ENCODE results near the gene LGALS9C. TPM values are rescaled to one million over a fixed set of nuclear protein-coding genes. Genes with fewer than 3 reads are reported as not detected.
"Not testable (repeated sequence)": the region's sequence is repeated elsewhere in the genome, so short reads cannot be mapped to it uniquely, and the experiment has no call there.

The LGALS9C gene
- total RNA-seq, result not detected
- under 1 TPM in 1 of 8 donors, not detected in 7; 0.26 TPM for polyA plus RNA-seq (ENCODE audit: insufficient read depth in 1 of 8, insufficient read length in 8 of 8, low replicate concordance in 1 of 8)
- long read RNA-seq, donor 1, result 0 reads
- long read RNA-seq, donor 2, result 0 reads
- long read RNA-seq, donor 3, result 0 reads
- long read RNA-seq, donor 4, result 0 reads
- long read RNA-seq, donor 5, result 0 reads
- long read RNA-seq, donor 6, result 0 reads
- long read RNA-seq, donor 7, result 0 reads
- long read RNA-seq, donor 8, result 0 reads
- long read RNA-seq, donor 9, result 0 reads
- long read RNA-seq, donor 10, result 0 reads
- long read RNA-seq, donor 11, result 0 reads

DNA sequence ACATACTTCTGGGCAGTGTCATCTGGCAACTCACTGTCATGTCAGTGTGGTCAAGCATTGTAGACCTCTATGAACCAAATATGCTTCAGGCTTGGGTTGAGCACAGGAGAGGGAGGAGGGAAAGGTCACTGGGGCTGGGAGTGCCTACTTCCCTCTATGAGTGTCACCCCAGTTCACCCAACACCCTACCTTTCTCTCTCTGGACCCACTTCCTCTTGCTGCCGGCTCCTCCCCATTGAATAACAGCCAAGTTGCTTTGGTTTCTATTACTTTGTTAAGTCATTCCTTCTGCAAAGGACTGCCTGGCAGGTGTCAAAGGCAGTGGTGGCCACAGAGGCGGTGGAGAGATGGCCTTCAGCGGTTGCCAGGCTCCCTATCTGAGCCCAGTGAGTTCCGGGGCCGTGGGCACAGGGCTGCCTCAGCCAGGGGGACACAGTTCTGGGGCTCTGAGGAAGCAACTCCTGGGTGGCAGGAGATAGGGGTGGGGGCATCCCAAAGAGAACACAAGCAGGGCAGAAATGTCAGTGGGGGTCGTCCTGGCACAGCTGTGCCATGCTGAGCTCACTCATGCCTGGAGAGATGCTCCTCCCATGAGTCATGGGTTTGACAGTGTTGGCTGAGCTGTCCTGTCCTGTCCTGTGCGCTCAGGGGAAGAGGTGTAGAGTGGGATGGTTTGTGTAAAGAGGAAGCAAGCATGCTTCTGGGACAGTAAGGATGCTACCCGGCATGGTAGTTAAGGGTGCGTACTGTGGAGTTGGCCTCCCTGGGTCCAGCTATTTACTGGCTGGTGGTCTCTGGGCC is at the start of gene LGALS9C:
TSS of gene LGALS9C (plus strand) at position 282 of the 801 bp plus-strand sequence. CDS start at position 348, 66 bp downstream.
- not testable (repeated sequence) for H3K4me3 ChIP-seq (ENCODE audit: low read length); DNase-seq; H3K36me3 ChIP-seq (ENCODE audit: control insufficient read depth, insufficient read depth, low read length); H3K27ac ChIP-seq (ENCODE audit: low read length); H3K9me3 ChIP-seq (replicated peaks; ENCODE audit: control insufficient read depth, low read depth, low read length); H3K4me1 ChIP-seq (ENCODE audit: control insufficient read depth, insufficient read depth, low read length); H3K27me3 ChIP-seq (ENCODE audit: control insufficient read depth, insufficient read depth, low read length)
- 80% methylated on average over 2 of the region's 9 CpGs for WGBS (ENCODE audit: insufficient coverage)

DNA sequence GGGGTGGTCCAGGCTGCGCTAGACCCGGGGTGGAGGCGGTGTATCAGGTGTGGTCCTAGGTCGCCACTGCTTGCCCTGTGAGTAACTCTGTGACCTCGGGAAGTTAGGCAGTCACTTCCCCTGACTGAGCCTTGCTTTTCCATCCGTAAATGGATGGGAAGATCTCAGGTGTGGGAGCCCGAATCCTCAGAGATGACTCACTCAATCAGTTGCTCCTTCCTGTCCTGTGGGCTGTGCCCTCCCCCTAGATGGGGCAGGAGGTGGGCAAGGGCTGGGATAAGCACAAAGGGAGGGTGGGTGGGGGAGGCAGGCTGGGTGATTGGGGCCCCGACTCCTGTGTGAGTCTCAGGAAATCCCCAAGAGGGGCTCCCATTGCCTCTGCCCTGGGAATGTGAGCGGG is 44.4 kb upstream of the LGALS9C start:
- not testable (repeated sequence) for H3K27ac ChIP-seq (ENCODE audit: low read length); H3K4me1 ChIP-seq (ENCODE audit: control insufficient read depth, insufficient read depth, low read length); DNase-seq; H3K27me3 ChIP-seq (ENCODE audit: control insufficient read depth, insufficient read depth, low read length); H3K9me3 ChIP-seq (replicated peaks; ENCODE audit: control insufficient read depth, low read depth, low read length); H3K36me3 ChIP-seq (ENCODE audit: control insufficient read depth, insufficient read depth, low read length); H3K4me3 ChIP-seq (ENCODE audit: low read length)
- WGBS (ENCODE audit: insufficient coverage), result no CpG with 5 or more reads among the region's 9 CpGs

DNA sequence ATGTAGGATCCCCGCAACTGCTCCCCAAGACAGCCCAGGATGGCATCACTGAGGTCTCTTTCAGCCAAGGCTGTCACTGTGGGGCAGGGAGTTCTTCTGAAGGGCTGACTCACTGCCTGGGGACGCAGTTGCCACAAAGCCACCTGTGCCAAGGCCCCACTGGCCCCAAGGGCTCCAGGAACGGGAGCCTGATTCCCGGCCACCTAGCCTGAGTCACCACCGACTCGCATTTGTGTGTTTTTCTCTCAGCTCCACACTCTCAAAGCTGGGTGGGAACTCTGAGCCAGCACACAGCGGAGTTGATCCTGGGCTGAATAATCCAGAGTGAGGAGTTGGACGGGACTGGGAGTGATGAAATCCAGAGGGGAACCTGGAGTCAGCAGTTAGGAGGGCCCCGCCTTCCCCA is 37.1 kb upstream of the LGALS9C start:
- H3K9me3 ChIP-seq (replicated peaks; ENCODE audit: control insufficient read depth, low read depth, low read length); H3K4me3 ChIP-seq (ENCODE audit: low read length); H3K27ac ChIP-seq (ENCODE audit: low read length); H3K4me1 ChIP-seq (ENCODE audit: control insufficient read depth, insufficient read depth, low read length); H3K36me3 ChIP-seq (ENCODE audit: control insufficient read depth, insufficient read depth, low read length); H3K27me3 ChIP-seq (ENCODE audit: control insufficient read depth, insufficient read depth, low read length); DNase-seq: not testable (repeated sequence)
- WGBS (ENCODE audit: insufficient coverage), result no CpG with 5 or more reads among the region's 9 CpGs

- H3K4me1 ChIP-seq (ENCODE audit: control insufficient read depth, insufficient read depth, low read length); H3K27me3 ChIP-seq (ENCODE audit: control insufficient read depth, insufficient read depth, low read length); H3K27ac ChIP-seq (ENCODE audit: low read length); H3K4me3 ChIP-seq (ENCODE audit: low read length); H3K9me3 ChIP-seq (replicated peaks; ENCODE audit: control insufficient read depth, low read depth, low read length); H3K36me3 ChIP-seq (ENCODE audit: control insufficient read depth, insufficient read depth, low read length); DNase-seq: not testable (repeated sequence)
- no CpG with 5 or more reads among the region's 9 CpGs for WGBS (ENCODE audit: insufficient coverage)
Observed at GRCh38 chr17:18442093-18442492, 34.5 kb upstream of the LGALS9C start.

GRCh38 chr17:18442532-18442931 is 34.1 kb upstream of the LGALS9C start:
- H3K9me3 ChIP-seq (replicated peaks; ENCODE audit: control insufficient read depth, low read depth, low read length); H3K4me3 ChIP-seq (ENCODE audit: low read length); H3K27ac ChIP-seq (ENCODE audit: low read length); H3K36me3 ChIP-seq (ENCODE audit: control insufficient read depth, insufficient read depth, low read length); DNase-seq; H3K27me3 ChIP-seq (ENCODE audit: control insufficient read depth, insufficient read depth, low read length); H3K4me1 ChIP-seq (ENCODE audit: control insufficient read depth, insufficient read depth, low read length): not testable (repeated sequence)
- no CpG with 5 or more reads among the region's 4 CpGs for WGBS (ENCODE audit: insufficient coverage)

- not testable (repeated sequence) for H3K27ac ChIP-seq (ENCODE audit: low read length); H3K27me3 ChIP-seq (ENCODE audit: control insufficient read depth, insufficient read depth, low read length)
- no CpG with 5 or more reads among the region's 9 CpGs for WGBS (ENCODE audit: insufficient coverage)
Observed at GRCh38 chr17:18447476-18448205, 28.9 kb upstream of the LGALS9C start.

GRCh38 chr17:18448311-18448710 is 28.3 kb upstream of the LGALS9C start:
- not testable (repeated sequence) for H3K9me3 ChIP-seq (replicated peaks; ENCODE audit: control insufficient read depth, low read depth, low read length); H3K4me3 ChIP-seq (ENCODE audit: low read length); DNase-seq; H3K27me3 ChIP-seq (ENCODE audit: control insufficient read depth, insufficient read depth, low read length); H3K27ac ChIP-seq (ENCODE audit: low read length); H3K36me3 ChIP-seq (ENCODE audit: control insufficient read depth, insufficient read depth, low read length); H3K4me1 ChIP-seq (ENCODE audit: control insufficient read depth, insufficient read depth, low read length)
- WGBS (ENCODE audit: insufficient coverage), result no CpG with 5 or more reads among the region's 2 CpGs

More at GRCh38 chr17:18447476-18448205, 28.9 kb upstream of the LGALS9C start:
- DNase-seq; H3K9me3 ChIP-seq (replicated peaks; ENCODE audit: control insufficient read depth, low read depth, low read length); H3K4me1 ChIP-seq (ENCODE audit: control insufficient read depth, insufficient read depth, low read length); H3K36me3 ChIP-seq (ENCODE audit: control insufficient read depth, insufficient read depth, low read length); H3K4me3 ChIP-seq (ENCODE audit: low read length): not testable (repeated sequence)

GRCh38 chr17:18449833-18450232 is 26.8 kb upstream of the LGALS9C start:
- not testable (repeated sequence) for H3K4me3 ChIP-seq (ENCODE audit: low read length); H3K27ac ChIP-seq (ENCODE audit: low read length); H3K9me3 ChIP-seq (replicated peaks; ENCODE audit: control insufficient read depth, low read depth, low read length); H3K4me1 ChIP-seq (ENCODE audit: control insufficient read depth, insufficient read depth, low read length); H3K36me3 ChIP-seq (ENCODE audit: control insufficient read depth, insufficient read depth, low read length); H3K27me3 ChIP-seq (ENCODE audit: control insufficient read depth, insufficient read depth, low read length); DNase-seq
- WGBS (ENCODE audit: insufficient coverage), result no CpG with 5 or more reads among the region's 7 CpGs

DNA sequence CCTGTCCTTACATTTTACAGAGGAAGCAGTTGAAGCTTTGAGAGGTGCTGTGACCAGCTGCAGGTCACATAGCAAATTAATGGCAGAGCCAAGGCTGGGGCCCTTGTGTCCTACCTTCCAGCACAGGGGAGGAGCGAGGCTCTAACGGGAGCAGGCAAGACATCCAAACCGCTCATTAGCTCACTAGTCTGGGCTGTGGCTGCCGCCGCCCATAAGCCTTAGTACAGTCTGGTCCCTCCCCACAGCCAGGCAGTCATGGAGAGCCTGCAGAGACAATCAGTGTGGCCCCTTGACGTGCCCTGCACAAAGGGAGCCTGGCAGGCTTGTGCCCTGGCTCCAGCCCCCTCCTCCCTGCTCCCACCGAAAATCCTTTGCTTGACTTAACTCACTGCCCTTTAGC is 25.6 kb upstream of the LGALS9C start:
- H3K4me1 ChIP-seq (ENCODE audit: control insufficient read depth, insufficient read depth, low read length); H3K36me3 ChIP-seq (ENCODE audit: control insufficient read depth, insufficient read depth, low read length); DNase-seq; H3K27me3 ChIP-seq (ENCODE audit: control insufficient read depth, insufficient read depth, low read length); H3K27ac ChIP-seq (ENCODE audit: low read length); H3K9me3 ChIP-seq (replicated peaks; ENCODE audit: control insufficient read depth, low read depth, low read length); H3K4me3 ChIP-seq (ENCODE audit: low read length): not testable (repeated sequence)
- no CpG with 5 or more reads among the region's 7 CpGs for WGBS (ENCODE audit: insufficient coverage)

DNA sequence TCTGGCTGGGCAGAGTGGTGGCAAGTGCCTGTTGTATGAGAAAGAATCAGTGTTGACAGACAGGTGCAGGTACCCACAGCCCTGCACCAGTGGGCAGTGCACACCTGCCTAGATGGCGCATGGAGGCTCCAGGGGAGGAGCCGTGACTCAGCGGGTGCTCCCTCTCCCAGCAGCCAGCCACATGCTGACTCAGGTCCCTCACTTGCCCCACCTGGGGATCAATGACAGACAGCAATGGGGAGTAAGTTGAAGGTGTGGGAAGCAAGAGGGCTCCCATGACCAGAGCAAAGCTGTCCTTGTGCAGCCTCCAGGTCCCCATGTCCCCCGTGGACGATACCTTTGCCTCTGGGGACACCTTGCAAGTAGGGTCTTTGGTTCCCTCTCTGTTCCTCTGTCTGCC is 24.6 kb upstream of the LGALS9C start:
- not testable (repeated sequence) for H3K9me3 ChIP-seq (replicated peaks; ENCODE audit: control insufficient read depth, low read depth, low read length); DNase-seq; H3K4me1 ChIP-seq (ENCODE audit: control insufficient read depth, insufficient read depth, low read length); H3K27ac ChIP-seq (ENCODE audit: low read length); H3K4me3 ChIP-seq (ENCODE audit: low read length); H3K27me3 ChIP-seq (ENCODE audit: control insufficient read depth, insufficient read depth, low read length); H3K36me3 ChIP-seq (ENCODE audit: control insufficient read depth, insufficient read depth, low read length)
- no CpG with 5 or more reads among the region's 5 CpGs for WGBS (ENCODE audit: insufficient coverage)

All from muscle of leg (tissue), 16 donors.